Limb (tissue), 2 donors: Measurements from ENCODE around the gene APBA2.

Experiments used
- DNase-seq, 2 donors: peaks; one replicate each; pipeline ENCODE4 v3.0.0-alpha.2; 2016; ENCODE audit errors: extremely low spot score in 2 of 2

Gene APBA2

DNA sequence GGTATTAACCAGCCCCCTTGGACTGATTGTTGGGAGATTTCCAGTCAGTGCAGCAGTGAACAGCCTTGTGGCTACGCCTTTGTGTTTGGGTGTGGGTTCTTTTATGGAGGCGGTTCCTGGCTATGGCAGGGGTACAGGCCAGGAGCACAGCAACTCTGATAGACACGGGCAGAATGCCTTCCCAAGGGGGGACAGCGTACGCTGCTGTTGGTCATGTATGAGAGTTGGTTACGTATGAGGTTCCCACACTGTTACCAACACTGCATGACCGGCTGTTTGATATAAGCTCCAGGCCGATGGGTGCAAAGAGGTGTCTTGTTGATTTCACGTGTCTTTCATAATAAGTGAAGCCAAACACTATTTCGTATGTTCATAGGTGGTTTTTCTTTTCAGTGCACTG, 196.0 kb downstream of the APBA2 start:
- DNase-seq, result no peak

DNA sequence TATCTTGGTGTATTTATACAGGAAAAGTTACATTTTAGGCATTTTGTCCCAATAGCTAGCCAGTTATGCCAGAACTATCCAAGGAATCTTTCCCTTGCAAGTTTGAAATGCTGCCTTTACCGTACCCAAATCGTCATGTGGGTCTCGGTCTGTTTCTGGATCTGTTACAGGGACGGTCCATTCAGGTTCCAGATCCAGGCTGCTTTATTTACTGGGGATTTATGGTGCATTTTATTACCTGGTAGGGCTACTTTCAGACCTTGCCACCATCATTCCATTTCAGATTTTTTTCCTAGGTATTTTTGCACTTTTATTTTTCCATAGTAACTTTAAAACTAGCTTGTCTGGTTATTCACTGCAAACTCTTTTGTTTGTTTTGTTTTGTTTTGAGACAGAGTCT, 197.4 kb downstream of the APBA2 start:
- no peak for DNase-seq

DNA sequence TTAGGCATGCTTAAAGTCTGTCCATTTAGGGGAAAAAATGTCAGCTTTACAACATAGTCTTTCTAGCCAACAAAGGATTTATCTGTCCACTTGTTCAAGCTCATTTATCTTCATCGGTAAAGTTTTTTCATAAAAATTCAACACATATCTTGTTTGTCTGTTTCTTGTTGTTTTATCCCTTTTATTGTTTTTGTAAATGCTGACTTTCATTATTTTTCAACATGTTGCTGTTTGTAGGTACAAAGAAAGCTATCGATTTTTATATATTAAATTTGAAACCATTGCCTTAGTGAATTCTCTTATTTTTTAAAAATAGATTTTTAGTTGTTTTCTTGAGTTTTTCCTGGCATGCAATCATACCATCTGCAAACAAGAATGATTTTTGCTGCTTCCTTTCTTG, 198.1 kb downstream of the APBA2 start:
- no peak for DNase-seq

DNA sequence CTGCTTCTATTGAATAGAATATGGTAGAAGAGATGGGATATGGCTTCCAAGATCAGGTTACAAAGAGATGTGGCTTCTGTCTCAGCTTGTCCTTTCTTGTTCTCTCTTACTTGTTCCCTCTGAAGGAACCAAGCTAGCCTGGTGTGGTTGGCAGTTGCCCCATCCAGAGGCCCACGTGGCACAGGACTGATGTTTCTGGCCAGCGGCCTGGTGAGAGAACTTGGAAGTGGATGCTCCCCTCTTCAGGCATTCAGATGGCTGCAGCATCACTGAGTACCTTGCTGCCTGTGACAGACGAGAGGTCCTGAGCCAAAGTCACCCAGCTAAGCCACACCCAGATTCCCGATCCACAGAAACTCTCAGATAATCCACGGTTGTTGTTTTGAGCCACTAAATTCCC, 200.2 kb downstream of the APBA2 start:
- no peak for DNase-seq

DNA sequence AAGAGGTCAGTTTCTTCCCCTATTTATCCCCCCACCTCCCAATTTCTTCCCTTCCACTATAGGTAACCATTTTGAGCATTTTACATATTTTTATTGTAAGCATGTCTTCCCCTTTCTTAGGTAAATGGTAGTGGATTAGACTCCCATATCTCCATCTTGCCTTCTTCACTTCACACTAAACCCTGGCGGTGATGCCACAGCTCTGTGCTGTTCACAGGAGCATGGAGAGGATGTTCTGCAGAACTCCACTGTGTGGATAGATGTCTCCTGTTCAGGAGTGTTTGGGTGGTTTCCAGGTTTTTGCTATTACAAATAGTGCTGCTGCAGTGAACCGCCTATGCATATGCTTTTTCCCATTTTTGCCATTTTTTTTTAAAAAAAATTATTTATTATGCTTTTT, 201.1 kb downstream of the APBA2 start:
- no peak for DNase-seq

DNA sequence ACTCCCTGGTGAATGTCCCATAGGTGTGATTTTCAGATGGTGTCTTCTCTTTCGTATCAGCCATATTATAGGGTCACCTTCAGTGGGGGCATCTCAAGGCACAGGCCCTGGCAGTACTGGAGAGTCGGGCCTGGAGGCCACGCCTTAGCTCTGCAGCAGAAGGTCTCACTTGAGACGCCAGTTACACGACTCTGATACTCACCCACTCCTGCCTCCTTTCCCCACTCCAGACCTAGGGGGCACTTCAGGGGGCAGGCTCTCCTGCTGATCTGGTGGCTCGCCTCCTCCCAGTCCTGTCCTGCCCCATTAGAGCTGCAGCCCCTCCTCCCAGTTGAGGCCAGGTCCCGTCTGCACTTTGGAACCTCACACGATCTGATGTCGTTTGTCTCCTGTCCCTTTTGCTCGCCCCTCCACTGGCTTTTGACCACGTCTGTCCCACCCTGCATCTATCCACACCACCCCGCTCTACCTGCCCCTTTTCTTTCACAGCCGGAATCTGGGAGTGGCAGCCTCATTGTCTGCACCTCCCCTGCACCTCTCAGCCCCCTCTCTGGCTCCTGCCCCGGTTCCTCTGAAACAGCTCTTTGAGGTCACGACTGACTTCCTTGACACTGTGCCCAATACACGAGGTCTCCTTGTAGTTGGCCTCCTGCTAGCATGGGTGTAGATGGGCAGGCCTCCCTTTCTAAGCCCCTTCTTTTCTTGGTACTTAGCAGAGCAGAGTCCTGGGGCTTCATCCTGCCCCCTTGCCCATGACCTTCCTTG, 201.9 kb downstream of the APBA2 start:
- DNase-seq, result no peak

DNA sequence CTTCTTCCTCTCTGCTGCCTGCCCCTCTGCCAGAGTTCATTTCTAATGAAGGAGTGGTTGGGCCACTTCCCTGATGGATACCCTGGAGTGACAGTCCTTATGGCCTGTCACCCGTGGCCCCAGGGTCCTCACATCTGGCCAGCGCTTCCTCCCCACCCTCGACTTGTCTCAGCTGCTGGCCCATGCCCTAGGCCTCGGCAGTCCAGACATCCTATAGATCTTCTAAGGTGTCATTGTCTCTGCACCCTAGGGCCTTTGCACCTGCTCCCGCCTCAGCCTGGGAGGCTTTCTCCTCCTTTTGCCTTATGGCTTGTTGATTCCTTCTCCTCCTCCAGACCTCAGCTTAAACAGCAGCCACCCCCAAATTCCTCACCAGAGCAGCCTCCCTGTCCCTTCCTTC, 202.9 kb downstream of the APBA2 start:
- no peak for DNase-seq

DNA sequence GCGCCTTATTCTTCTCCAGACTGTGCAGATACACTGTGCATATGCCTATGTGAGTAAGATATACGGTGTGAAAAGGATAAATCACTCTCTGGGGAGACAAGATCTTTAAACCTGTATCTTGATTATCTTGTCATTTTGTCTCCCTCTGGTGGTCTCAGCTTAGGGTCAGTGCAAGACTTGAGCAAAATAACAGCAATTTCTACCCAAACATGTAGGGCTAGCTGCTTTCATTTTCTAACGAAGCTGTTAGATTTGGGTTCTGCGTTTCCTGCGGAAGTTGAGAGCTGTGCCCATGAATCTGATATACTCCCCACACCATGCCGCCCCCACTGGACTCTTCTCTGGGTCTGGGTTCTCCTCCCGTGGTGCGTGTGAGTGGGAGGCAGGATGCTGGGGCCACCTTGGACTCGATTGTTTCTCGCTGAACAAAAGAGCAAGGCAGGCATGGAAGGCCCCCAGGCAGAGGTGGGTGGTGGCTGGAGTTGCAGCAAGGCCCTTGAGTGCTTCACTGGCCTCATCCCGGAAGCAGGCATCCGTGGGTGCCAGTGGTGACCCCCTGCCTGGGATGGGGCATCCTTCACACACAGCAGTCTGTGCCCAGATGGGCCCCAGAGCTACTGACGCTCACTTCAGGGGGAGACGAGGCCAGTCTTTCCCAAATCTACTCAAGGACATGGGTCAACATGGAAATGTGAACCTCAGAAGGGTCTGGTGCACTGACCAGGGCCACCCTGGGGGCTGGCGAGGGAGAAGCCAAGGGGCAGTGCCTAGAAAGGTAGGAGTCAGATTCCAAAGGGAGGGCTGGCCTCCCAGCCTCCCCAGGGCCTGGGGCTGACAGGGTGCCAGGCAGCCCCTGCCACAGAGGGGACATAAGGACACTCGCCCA, 204.2 kb downstream of the APBA2 start:
- no peak for DNase-seq

DNA sequence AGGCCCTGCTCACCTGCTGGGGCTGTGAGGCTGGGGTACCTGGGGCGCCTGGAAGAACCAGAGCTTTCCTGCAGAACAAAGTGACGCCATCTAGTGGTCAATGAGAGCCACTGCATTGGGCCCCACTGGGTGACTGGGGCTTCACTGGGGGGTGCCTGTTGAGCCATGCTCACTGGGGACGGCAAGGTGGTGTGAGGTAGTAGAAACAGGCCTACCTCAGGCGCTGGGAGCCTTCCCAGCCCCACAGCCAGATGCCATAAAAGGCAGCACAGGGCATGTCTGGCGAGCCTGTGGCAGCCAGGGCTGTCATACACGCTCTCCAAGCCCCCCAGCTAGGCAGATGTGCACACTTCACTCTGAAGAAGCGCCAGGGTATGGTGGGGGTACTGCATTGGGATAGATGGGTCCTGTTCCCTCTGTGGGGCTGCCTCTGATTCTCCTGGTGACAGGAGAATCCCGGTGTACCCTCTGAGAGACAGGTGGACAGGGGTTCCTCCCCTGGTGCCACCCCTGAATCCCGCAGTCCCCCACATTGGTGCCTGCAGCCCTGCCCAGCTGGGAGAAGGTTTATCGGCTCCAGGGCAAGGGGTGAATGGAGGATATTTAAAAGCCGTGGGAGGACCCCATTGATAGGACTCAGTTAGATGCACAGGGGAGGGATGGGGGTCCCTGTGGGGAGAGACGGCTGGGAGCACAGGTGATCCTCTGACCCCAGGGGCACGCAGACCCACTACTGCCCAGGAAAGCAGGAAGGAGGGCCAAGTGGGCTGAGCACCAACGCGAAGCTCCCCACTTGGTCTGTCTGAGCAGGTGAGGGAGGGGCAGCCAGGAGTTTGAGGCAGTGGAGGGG, 205.1 kb downstream of the APBA2 start:
- DNase-seq, result no peak

DNA sequence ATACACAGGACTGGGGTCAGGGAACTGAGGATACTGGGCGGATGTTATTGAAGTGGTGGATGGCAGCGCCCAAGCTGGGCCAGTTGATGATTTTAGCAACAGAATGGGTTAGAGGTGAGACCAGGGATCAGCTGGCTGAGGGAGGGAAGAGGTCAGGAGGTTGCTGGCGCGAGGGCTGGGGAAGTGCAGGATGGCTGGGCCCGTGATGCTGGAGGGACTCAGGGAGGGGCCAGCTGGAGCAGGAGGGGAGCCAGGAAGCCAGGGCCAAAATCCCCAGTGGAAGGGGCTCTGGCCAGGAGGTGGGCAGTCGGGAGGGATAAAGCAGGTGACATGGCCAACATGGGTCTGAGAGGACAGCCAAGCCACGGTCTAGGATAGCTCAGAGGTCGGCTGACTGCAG, 205.9 kb downstream of the APBA2 start:
- no peak for DNase-seq

DNA sequence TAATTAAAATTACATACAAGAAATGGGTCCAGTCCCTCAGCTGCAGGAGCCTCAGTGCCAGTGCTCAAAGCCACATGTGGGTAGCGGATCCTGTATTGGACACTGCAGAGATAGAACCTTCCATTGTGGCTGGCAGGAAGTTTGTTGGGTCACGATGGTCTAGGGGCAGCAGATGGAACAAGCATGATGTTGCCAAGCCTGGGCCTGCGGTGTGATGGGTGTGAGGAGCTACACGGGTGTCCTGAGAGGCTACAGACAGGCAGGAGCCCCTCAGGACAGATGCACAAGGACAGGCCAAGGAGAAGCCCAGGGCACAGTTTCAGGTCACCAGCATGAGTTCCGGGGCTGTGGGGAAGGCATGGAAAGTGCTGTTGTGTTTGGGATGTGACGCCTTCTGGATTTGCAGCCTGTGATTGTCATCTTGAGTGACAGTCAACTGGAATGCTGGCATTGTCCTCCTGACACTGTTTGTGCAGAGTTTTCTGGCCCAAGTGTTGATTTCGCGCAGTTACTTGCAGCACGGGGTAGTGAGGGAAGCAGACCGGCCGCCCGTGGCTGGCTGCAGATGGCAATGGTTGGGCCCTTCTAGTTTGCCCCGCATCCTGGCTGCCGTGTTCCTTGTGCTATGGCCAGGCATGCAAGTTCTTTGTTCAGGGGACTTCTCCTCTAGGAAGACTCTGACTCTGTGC, 206.7 kb downstream of the APBA2 start:
- DNase-seq, result no peak

DNA sequence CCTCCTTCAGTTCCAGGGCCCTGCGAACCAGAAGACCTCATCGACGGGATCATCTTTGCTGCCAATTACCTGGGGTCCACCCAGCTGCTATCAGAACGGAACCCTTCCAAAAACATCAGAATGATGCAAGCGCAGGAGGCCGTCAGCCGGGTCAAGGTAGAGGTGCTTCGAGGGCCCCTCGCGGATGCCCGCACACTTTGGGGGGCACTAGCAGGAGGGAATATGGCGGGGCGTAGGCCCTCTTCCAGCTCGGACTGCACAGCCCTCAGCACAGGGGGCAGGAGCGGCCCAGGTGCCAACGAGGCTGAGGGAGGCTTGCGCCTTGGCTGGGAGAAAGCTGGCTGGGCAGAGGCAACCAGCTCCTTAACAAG, 207.3 kb downstream of the APBA2 start:
- DNase-seq, result no peak

DNA sequence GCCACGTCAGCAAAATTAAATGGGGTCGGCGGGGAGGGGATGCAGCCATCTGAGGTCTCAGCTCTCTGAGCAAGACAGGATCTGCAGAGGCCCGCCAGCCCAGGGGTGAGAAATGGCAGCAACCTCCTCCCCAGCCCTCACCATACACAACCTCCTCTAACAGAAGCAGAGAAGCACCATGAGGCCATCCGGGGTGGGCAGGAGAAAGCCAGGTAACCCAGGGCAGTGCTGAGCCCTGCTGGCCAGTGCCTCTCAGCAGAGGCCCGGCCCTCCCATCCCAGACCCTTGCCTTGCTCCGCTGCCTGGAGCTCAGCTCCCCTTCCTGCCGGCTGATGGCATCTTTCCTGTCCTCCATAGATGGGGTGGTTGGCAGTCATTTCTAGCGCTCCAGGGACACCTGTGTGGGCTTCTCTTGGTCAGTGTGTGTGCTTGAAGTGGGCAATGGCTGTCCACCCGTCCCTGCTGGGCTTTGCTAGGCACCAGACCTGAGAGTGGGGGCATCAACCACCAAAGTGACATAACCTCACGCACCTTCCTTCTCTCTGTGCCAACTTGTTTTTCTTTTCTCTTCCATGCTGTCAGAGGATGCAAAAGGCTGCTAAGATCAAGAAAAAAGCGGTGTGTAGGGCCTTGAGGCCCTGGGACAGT, 208.0 kb downstream of the APBA2 start:
- DNase-seq, result no peak

DNA sequence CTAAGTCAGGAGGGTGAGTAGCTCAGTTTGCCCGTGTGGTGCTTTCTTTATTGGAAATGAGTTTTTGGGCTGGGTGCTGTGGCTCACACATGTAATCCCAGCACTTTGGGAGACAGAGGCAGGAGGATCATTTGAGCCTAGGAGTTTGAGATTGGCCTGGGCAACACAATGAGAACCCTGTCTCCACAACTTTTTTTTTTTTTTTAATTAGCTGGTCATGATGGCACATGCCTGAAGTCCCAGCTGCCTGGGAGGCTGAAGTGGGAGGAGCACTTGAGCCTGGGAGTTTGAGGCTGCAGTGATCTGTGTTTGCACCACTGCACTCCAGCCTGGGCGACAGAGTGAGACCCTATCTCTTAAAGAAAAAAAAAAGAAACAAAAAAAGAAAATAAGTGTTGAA, 208.9 kb downstream of the APBA2 start:
- no peak for DNase-seq

DNA sequence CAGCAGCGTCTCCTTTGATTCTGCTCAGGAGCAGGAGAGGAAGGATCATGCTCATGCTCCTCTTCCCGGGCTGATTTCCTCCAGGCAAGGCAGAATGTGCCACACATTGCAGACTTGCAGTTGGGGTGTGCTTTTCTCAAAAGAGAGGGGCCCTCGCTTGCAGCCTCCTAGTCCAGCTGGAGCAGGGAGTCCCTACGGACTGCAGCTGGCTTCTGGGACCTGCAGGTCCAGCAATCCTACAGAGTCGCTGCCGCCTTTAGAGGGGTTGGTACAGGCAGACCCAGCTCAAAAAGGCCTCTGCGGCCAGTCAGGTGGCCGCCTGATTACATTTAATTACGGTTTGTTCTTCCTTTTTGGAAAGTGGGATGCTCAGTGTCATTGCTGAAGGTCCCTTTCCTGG, 210.0 kb downstream of the APBA2 start:
- no peak for DNase-seq

DNA sequence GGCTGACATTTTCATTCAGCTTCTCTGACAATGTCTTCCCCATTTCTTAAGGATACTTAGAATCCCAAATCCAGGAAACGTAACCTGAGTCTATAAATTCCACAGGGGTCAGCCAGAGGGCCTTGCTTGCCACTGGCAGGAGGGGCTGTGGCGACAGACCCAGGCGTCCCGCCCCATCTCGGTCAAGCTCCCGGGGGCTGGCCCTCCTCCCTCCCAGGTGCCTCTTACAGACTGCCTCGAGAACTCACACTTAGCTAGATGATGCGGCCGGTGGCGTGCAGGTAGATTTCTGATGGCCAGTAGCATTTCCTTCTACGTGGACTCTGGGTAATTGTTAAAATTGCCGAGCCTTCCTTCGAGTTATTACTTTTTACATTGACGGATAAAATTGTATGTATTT, 211.4 kb downstream of the APBA2 start:
- DNase-seq, result no peak

DNA sequence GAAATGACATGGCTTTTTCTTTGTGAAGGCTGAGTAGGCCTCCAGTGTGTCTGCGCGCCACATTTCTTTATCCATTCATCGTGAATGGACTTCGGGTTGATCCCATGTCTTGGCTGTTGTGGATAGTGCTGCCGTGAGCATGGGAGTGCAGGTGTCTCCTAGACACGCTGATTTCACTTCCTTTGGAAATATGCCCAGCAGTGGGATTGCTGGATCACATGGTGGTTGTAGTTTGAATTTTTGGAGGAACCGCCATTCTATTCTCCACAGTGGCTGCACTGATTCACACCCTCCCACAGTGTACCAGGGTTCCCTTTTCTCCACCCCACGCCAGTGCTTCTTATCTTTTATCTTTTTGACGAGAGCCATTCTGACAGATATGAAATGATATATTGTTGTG, 212.2 kb downstream of the APBA2 start:
- no peak for DNase-seq

DNA sequence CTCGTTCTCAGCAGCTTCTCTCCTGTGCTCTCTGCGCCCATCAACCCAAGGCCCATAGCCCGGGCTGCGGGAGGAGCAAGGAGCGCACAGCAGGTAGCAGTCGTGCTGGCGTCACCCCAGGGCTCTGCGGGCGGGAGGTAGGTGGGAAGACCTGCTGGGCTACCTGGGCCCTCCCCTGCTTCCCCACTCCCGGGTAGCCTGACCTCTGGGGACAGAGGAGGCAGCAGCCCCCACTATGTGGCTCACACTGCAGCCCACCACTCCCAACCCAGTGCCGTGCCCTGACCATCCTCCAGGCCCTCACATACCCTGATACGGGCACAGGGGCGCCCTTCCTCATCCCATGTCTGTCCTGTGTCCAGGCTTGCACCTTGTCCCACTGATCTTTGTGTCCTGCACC, 212.9 kb downstream of the APBA2 start:
- no peak for DNase-seq

DNA sequence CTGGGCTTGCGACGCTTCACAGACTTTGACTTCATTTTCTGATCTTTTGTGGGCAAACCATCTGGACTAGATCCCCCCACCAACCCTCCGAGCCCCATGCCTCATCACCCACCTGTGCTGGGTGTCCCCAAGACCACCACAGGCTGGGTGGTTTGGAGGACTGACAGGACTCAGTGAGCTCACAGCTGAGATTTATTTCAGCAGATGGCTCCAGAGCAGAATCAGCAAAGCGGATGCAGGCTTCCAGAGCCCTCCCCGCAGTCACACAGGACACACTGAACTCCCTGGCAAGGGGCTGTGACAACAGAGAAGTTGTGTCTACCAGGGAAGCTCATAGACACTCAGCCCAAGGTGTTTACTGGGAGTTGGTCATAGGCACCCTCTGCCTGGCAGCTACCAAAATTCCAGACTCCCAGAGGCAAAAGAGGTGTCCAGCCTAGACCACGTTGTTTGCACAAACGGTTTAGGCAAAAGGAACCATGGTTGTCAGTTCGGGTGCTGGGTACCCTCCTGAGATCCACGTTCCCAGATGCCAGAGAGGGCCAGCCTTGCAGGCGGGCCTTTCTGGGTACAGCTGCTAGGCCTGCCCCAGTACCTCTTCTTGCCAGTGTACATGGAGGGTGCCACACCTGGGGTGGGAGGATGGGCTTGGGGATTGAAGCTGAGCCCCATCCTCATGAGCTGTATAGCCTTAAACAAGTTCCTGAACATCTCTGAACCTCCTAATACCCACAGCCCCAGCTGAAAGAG, 213.5 kb downstream of the APBA2 start:
- DNase-seq, result no peak

DNA sequence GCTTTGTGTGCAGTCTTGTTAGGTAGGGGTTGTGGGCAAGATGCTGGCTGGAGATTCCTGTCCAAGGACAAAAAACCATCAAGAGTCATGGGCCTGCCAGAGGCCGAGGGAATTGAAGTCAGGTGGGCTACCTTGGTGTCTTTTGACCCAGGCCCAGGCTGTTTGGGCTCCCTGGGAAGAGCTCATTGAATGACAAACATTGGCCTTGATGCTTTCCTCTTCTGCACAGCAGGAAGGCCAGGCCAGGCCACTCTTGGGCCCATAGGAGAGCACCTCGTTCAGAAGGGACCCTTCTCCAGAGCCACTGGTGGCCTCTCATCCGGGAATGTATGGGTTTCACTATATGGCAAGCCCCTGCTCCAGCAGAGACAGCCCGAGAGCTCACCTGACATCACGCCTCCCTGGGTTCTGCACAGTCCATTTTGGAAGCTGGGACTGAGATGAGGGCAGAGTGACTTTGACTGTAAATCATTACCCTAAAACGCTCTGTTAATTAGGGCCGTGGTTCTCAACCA, 214.8 kb downstream of the APBA2 start:
- no peak for DNase-seq
